Heart left ventricle (tissue), 16 donors: ENCODE measurements around the gene DLX3. TPM values are rescaled to one million over a fixed set of nuclear protein-coding genes. Genes with fewer than 3 reads are reported as not detected.

Experiments used
- ATAC-seq, 4 donors: fragments of 200-7000 bp; cut with Tn5 transposase; one replicate each; pipeline ENCODE4 v1.9.1; 2020 to 2022; ENCODE audit warnings: moderate library complexity in 4 of 4, mild to moderate bottlenecking in 3 of 4, moderate number of reproducible peaks in 1 of 4
- DNase-seq, 5 donors: peaks; one replicate each; pipeline ENCODE4 v3.0.0-alpha.2; 2020
- H3K27ac ChIP-seq, 12 donors: fragments of 200-600 bp; sonication (generic) in 4 of 12; one replicate each; pipeline versions ENCODE4 v1.5.0 to v1.8.0; 2016 to 2022; ENCODE audit warnings: mild to moderate bottlenecking in 2 of 12
- H3K27me3 ChIP-seq, 9 donors: fragments of 200-600 bp; sonication (generic) in 2 of 9; one replicate each; pipeline versions ENCODE4 v1.5.1 to v1.8.0; 2016 to 2022; ENCODE audit warnings: mild to moderate bottlenecking in 3 of 9
- H3K36me3 ChIP-seq, 9 donors: fragments of 200-600 bp; sonication (generic) in 2 of 9; one replicate each; pipeline versions ENCODE4 v1.5.0 to v1.8.0; 2018 to 2022; ENCODE audit warnings: mild to moderate bottlenecking in 2 of 9
- H3K4me1 ChIP-seq, 12 donors: fragments of 200-600 bp; sonication (generic) in 4 of 12; one replicate each; pipeline versions ENCODE4 v1.5.0 to v1.8.0; 2016 to 2022; ENCODE audit warnings: mild to moderate bottlenecking in 3 of 12
- H3K4me3 ChIP-seq, 12 donors: fragments of 200-600 bp; sonication (generic) in 4 of 12; one replicate each; pipeline versions ENCODE4 v1.5.0 to v1.8.0; 2017 to 2022; ENCODE audit warnings: mild to moderate bottlenecking in 9 of 12, moderate library complexity in 4 of 12
- H3K9me3 ChIP-seq, 12 donors: fragments of 200-600 bp; sonication (generic) in 4 of 12; one replicate each; pipeline versions ENCODE4 v1.5.0 to v1.8.0; 2016 to 2022; ENCODE audit warnings: mild to moderate bottlenecking in 1 of 12
- POLR2A ChIP-seq, 2 donors: fragments of 450-650 bp; IDR thresholded peaks; one replicate each; pipeline ENCODE4 v1.6.1; 2017; ENCODE audit warnings: antibody characterized with exemption in 2 of 2, mild to moderate bottlenecking in 2 of 2, moderate library complexity in 2 of 2
- WGBS, 4 donors: extraction: QIAGEN DNeasy Blood & Tissue Kit in 2 of 4; methylation state at CpG; one replicate each; pipeline versions ENCODE4 v1.1.5 to v1.1.7; 2013 to 2018; 5-methylcytosine and 5-hydroxymethylcytosine counted together
- intact Hi-C, 10 donors: fragments of 100-400 bp; cut with DNase I; formaldehyde crosslinking; loops; one replicate each; pipeline versions ENCODE4 v1.11.1 to v1.14.2; 2022
- polyA plus RNA-seq, 2 donors: library from polyadenylated mRNA; stranded (reverse); fragments of 200-250 nt; gene quantifications; one replicate each; pipeline ENCODE4 v1.2.3, GENCODE V29; 2013
- total RNA-seq, 9 donors: library from RNA; depleted of rRNA in 2 of 9; stranded (reverse); fragments of >200 nt in 2 of 9; fragmentation: NEBNext Ultra II Directional in 3 of 9; extraction: Animal tissue kit (Norgen Biotek cat#: 25700) in 3 of 9; gene quantifications; one replicate each; pipeline versions ENCODE4 v1.1.0 to v1.2.4, GENCODE V29; 2016 to 2023
- TF ChIP-seq, protein P1 (sequence below), 12 donors: fragments of 200-600 bp; sonication (generic) in 4 of 12; IDR thresholded peaks; one replicate each; pipeline versions ENCODE4 v1.5.0 to v1.8.0; 2018 to 2022; ENCODE audit warnings: antibody characterized with exemption in 12 of 12, mild to moderate bottlenecking in 5 of 12
- donor health status: ischemic (EF 13 %, LVEDD 7.1; RV severe dilation, severe dysfunction).
- donor health status: healthy with polysubstance abuse.
- donor health status: DM: no; HTN: yes; CAD: no.
- donor health status: DM: no; HTN: no; CAD: no.
- donor health status: ischemic (EF 25% LVEDD 6.9; RV normal size, moderate dysfunction).
- donor health status: ischemic (EF 25% LVEDD 5.7; RV mildly dilated, moderate dysfunction).
- donor health status: healthy.
- donor health status: DM: yes; HTN: yes; CAD: no.
- donor health status: ischemic (EF 35%, LVEDD 5.7; RV mildly dilated, moderate dysfunction).
- donor health status: nonischemic (EF 11% LVEDD 7.7; RV severe dilation, severe dysfunction).
- donor health status: DM: yes; HTN: yes; CAD: no.
- donor health status: PGD.
- donor health status: ischemic (EF 29% LVEDD 5.4; RV normal size, mild dysfunction).
- donor health status: nonischemic (EF 23%, LVEDD 6.1; RV moderate dilation, normal function).

The DLX3 gene
- total and polyA plus RNA-seq, 11 donors = 0.08 to 0.61 (median 0.09) TPM; not detected in 6

DNA sequence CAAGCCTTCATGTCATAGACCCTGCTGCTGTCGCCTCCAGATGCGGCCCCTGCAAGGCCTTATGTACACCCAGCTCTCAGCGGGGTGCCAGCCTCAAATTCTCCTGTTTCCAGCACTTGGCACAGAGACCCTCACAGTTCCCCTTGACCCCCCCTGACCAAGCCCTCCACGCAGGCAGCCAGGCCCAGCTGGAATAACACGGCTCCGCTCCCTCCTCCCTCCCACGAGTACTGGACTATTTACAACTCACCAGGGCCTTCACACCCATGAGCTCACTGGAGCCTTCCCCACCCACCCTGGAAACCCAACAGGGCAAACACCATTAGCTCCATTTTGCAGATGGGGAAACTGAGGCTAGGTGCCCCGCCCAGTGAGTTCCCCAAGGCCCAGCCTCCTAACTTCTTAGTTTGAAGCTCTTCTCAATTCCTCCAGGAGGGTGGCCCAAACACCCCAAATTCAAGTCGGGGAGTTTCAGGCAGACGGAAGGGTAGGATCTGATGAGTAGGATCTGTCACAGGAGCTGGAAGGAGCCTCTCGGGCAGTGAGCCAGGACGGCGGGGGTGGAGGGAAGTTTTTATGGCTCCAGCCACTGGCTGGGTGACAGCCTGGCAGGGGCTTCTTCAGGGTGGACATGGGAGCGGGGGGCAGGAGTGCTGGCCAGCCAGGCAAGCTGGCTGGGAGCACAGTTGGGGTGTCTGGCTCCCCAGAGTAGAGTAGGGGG is 43.5 kb downstream of the DLX3 start:
- ATAC-seq (peak in 1 of 4 donors; percentile 28), DNase-seq (no peak)
- H3K4me3 ChIP-seq = no peak overlapping the region
- TF ChIP-seq POLR2A (IDR thresholded peaks at IDR 0.05) = no peak
- TF ChIP-seq, protein P1, sequence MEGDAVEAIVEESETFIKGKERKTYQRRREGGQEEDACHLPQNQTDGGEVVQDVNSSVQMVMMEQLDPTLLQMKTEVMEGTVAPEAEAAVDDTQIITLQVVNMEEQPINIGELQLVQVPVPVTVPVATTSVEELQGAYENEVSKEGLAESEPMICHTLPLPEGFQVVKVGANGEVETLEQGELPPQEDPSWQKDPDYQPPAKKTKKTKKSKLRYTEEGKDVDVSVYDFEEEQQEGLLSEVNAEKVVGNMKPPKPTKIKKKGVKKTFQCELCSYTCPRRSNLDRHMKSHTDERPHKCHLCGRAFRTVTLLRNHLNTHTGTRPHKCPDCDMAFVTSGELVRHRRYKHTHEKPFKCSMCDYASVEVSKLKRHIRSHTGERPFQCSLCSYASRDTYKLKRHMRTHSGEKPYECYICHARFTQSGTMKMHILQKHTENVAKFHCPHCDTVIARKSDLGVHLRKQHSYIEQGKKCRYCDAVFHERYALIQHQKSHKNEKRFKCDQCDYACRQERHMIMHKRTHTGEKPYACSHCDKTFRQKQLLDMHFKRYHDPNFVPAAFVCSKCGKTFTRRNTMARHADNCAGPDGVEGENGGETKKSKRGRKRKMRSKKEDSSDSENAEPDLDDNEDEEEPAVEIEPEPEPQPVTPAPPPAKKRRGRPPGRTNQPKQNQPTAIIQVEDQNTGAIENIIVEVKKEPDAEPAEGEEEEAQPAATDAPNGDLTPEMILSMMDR (IDR thresholded peaks at IDR 0.05) = no peak
- H3K27ac ChIP-seq = no peak overlapping the region
- no peaks in the 10 kb centered on the region for H3K36me3 ChIP-seq
- H3K9me3 ChIP-seq = no peaks in the 10 kb centered on the region
- peaks cover 0 to 3% (median 0%) of the 10 kb centered on the region in 12 donors for H3K4me1 ChIP-seq
- intact Hi-C loops = loop anchor here in 6 of 10 donors (1.0 to 5.0 kb wide), 3 partner anchors 45 to 46 kb away; partner anchors contain the start of gene DLX3 (in 3 of the 6)
- H3K27me3 ChIP-seq = peaks cover 3 to 61% (median 15%) of the 10 kb centered on the region in 9 donors
- 47 to 67% (median 52%) methylated on average over 13 to 14 of the region's 14 CpGs for whole genome bisulfite sequencing, 4 donors

DNA sequence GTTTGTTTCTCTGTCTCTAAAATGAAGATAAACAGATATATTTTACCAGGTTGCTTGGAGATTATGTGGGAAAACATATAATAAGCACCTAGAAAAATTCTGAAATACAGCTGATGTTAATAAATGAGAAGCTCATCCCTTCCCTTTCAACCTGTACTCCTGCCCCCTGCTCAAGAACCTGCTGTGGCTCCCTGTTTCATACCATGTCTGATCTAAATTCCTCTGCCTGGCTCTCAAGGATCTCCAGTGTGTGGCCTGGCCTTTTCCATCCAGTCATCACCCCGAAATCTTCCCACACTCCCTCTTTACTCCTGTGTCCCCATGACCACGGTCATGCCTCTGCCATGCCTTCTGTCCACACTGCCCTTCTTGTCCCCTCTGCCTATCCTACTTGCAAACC is 45.4 kb downstream of the DLX3 start:
- Histone ChIP-seq H3K36me3 (no peaks in the 10 kb centered on the region), H3K4me3 (no peak overlapping the region), H3K9me3 (no peaks in the 10 kb centered on the region), H3K4me1 (peaks cover 0 to 3% (median 0%) of the 10 kb centered on the region in 12 donors), H3K27ac (no peak overlapping the region), H3K27me3 (peaks cover 3 to 80% (median 25%) of the 10 kb centered on the region in 9 donors)
- ATAC-seq = no peak
- WGBS, 4 donors = 75 to 81% (median 79%) methylated on average over 2 of the region's 2 CpGs
- DNase-seq = no peak
- intact Hi-C loops = loop anchor here in 3 of 10 donors (5.0 kb wide), 1 partner anchor 48 kb away; the partner anchor contains the start of gene DLX3 (in 3 of the 3)
- TF ChIP-seq POLR2A (IDR thresholded peaks at IDR 0.05) = no peak
- TF ChIP-seq, protein P1 (IDR thresholded peaks at IDR 0.05) = no peak

DNA sequence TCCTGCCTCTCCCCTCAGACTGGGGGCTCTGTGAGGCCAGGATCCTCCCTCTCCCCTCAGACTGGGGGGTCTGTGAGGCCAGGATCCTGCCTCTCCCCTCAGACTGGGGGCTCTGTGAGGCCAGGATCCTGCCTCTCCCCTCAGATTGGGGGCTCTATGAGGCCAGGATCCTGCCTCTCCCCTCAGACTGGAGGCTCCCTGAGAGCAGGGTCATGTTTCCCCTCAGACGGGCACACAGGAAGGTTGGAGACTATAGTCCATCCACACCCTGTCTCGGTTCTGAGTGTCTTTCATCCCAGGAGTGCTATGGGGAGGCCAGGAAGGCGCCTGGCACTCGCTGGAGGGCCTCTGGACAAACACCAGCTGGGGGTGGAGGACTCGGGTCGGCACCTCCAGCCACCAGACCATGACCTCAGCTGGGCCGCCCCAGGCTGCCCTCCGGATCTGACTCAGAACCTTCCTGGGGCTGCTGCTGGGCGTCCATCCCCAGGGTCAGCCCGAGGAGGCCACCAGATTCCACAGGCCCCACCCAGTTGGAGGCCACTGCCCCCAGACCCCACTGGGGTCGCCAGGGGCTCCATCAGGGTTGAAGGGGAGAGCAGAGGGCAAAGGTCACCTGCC is 48.0 kb downstream of the DLX3 start:
- Histone ChIP-seq H3K27me3 (peaks cover 3 to 96% (median 33%) of the 10 kb centered on the region in 9 donors), H3K4me1 (peaks cover 0 to 3% (median 0%) of the 10 kb centered on the region in 12 donors), H3K9me3 (no peaks in the 10 kb centered on the region), H3K27ac (no peak overlapping the region), H3K4me3 (no peak overlapping the region), H3K36me3 (no peaks in the 10 kb centered on the region)
- TF ChIP-seq, protein P1 (IDR thresholded peaks at IDR 0.05) = no peak
- no peak for TF ChIP-seq POLR2A (IDR thresholded peaks at IDR 0.05)
- DNase-seq (no peak), ATAC-seq (no peak)
- WGBS, 4 donors = 77 to 100% (median 85%) methylated on average over 1 to 11 of the region's 11 CpGs
- intact Hi-C loops = no loop called here

DNA sequence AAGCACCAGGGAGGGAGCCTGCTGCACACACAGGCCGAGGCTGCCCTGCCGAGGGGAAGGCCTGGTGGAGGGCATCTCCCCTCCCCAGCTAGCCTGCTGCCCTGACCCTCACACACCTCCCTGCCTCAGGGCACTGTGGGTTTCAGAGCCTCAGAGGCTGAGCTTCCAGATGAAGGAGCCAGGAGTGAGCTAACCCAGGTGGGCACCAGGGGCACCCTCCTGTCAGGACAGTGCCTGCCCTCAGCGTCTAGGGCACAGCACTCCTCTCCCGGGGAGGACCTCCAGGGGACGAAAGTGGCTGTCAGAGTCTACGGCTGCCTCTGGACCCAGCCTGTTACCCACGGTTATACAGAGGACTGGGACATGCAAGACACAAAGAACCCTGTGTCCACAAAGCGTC is 48.8 kb downstream of the DLX3 start:
- no peaks in the 10 kb centered on the region for H3K9me3 ChIP-seq
- H3K4me1 ChIP-seq = no peaks in the 10 kb centered on the region
- H3K36me3 ChIP-seq = no peaks in the 10 kb centered on the region
- 66 to 77% (median 70%) methylated on average over 7 to 8 of the region's 8 CpGs for WGBS, 4 donors
- peaks cover 3 to 92% (median 30%) of the 10 kb centered on the region in 9 donors for H3K27me3 ChIP-seq
- ATAC-seq (peak in 1 of 4 donors; percentile 29), DNase-seq (no peak)
- H3K4me3 ChIP-seq = no peak overlapping the region
- intact Hi-C loops = no loop called here
- TF ChIP-seq POLR2A (IDR thresholded peaks at IDR 0.05) = no peak
- TF ChIP-seq, protein P1 (IDR thresholded peaks at IDR 0.05) = no peak
- H3K27ac ChIP-seq = no peak overlapping the region
